ENCODE data around the gene SRSF5.

GRCh38 chr14:69812711-69813110, 45.8 kb downstream of the SRSF5 start:
- no peak for TF ChIP-seq CTCF (IDR thresholded peaks at IDR 0.05 in 4 of 5, conservative IDR thresholded peaks at IDR 0.05 in 1 of 5)
- no peak for TF ChIP-seq POLR2A (IDR thresholded peaks at IDR 0.05)

Data from gastrocnemius medialis (tissue), 4 donors.